Activated CD4-positive, alpha-beta T cell treated with anti-CD3 and anti-CD28 coated beads, Interleukin-2, amount 50 U/mL, for 48 hours (primary cell): ENCODE results near the gene MAZ.
"Not testable (repeated sequence)": the region's sequence is repeated elsewhere in the genome, so short reads cannot be mapped to it uniquely, and the experiment has no call there.

ENCODE experiments used
- DNase-seq, 2 experiments: peaks; one replicate each; pipeline ENCODE4 v3.0.0-alpha.2; 2020

Gene MAZ

GRCh38 chr16:29825145-29826044, 19.1 kb downstream of the MAZ start:
- DNase-seq = peak; percentile 56 to 65

- no peak for DNase-seq
Observed at GRCh38 chr16:29826342-29826695, 20.0 kb downstream of the MAZ start.

GRCh38 chr16:29830774-29831173, 24.4 kb downstream of the MAZ start:
- no peak for DNase-seq

GRCh38 chr16:29831490-29831889, 25.2 kb downstream of the MAZ start:
- no peak for DNase-seq

GRCh38 chr16:29833219-29833618, 26.9 kb downstream of the MAZ start:
- not testable (repeated sequence) for DNase-seq

- DNase-seq = peak; percentile 38 to 52
Observed at GRCh38 chr16:29834079-29834478, 27.8 kb downstream of the MAZ start.

- no peak for DNase-seq
Observed at GRCh38 chr16:29835926-29836325, 29.6 kb downstream of the MAZ start.

GRCh38 chr16:29836623-29837022, 30.3 kb downstream of the MAZ start:
- DNase-seq = no peak

GRCh38 chr16:29837841-29838240, 31.5 kb downstream of the MAZ start:
- DNase-seq = no peak

GRCh38 chr16:29839822-29840221, 33.5 kb downstream of the MAZ start:
- no peak for DNase-seq

- DNase-seq = no peak
Observed at GRCh38 chr16:29840240-29840639, 33.9 kb downstream of the MAZ start.

GRCh38 chr16:29841631-29842030, 35.3 kb downstream of the MAZ start:
- no peak for DNase-seq

- DNase-seq = no peak
Observed at GRCh38 chr16:29842732-29843346, 36.5 kb downstream of the MAZ start.

- no peak for DNase-seq
Observed at GRCh38 chr16:29843931-29844330, 37.6 kb downstream of the MAZ start.

- DNase-seq = no peak
Observed at GRCh38 chr16:29844575-29845331, 38.4 kb downstream of the MAZ start.

- no peak for DNase-seq
Observed at GRCh38 chr16:29845656-29846055, 39.3 kb downstream of the MAZ start.

GRCh38 chr16:29848420-29849297, 42.3 kb downstream of the MAZ start:
- DNase-seq = peak; percentile 86 to 89

GRCh38 chr16:29849505-29849904, 43.2 kb downstream of the MAZ start:
- no peak for DNase-seq

GRCh38 chr16:29850998-29851397, 44.7 kb downstream of the MAZ start:
- no peak for DNase-seq

GRCh38 chr16:29852654-29853053, 46.3 kb downstream of the MAZ start:
- no peak for DNase-seq

GRCh38 chr16:29854520-29855100, 48.3 kb downstream of the MAZ start:
- DNase-seq = no peak

- no peak for DNase-seq
Observed at GRCh38 chr16:29857133-29857760, 50.9 kb downstream of the MAZ start.
